Measurements from ENCODE around the gene TMPRSS5. TPM values are rescaled to one million over a fixed set of nuclear protein-coding genes. Genes with fewer than 3 reads are reported as not detected.

TMPRSS5 gene
- total and polyA plus RNA-seq, 8 donors = 0.19 to 1.1 (median 0.55) TPM

DNA sequence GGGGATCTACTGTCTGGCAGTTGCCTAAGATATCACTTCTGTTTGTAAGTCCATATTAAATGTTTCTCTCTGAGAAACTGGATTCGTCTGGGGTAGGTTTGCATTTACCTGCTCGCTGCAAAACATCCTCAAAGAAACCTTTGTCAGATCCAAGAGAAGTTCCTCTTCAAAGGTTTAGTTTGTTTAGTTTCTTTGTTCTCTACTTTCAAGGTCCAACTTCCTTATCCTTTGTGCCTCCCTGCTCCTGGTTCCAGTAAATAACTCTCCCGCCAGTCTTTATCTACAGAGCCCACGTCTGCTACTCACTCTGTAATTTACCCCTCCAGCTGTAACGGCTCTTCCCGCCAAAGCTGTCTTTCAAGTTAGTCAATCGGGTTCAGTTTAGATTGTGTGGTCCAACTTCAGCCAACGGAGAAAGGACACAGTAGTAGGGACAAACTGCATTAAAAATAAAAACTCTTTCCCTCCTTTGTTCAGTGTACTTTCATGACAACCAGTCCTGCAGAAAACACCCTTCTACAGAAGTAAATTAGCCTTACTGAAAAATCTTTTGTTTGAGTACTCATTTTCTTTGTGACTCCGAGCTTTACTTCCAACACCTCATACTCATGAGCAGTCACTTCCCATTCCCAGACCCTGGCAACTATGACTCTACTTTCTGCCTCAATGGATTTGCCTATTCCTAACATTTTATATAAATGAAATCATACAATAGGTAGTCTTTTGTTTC is 41.0 kb downstream of the TMPRSS5 start:
- no peak for FAIRE-seq
- Histone ChIP-seq H3K36me3 (no peaks in the 10 kb centered on the region), H3K27ac (peak overlapping the region in 3 of 4 donors; percentile 17 to 69 (median 55)), H3K27me3 (no peaks in the 10 kb centered on the region), H3K9me3 (no peaks in the 10 kb centered on the region), H3K4me3 (no peak overlapping the region), H3K4me1 (peaks cover 0 to 7% (median 0%) of the 10 kb centered on the region in 3 donors)
- WGBS, 2 donors = 11 to 15% methylated on average over 9 of the region's 9 CpGs
- intact Hi-C loops (cut with DNase I) = no loop called here
- TF ChIP-seq, protein P1, sequence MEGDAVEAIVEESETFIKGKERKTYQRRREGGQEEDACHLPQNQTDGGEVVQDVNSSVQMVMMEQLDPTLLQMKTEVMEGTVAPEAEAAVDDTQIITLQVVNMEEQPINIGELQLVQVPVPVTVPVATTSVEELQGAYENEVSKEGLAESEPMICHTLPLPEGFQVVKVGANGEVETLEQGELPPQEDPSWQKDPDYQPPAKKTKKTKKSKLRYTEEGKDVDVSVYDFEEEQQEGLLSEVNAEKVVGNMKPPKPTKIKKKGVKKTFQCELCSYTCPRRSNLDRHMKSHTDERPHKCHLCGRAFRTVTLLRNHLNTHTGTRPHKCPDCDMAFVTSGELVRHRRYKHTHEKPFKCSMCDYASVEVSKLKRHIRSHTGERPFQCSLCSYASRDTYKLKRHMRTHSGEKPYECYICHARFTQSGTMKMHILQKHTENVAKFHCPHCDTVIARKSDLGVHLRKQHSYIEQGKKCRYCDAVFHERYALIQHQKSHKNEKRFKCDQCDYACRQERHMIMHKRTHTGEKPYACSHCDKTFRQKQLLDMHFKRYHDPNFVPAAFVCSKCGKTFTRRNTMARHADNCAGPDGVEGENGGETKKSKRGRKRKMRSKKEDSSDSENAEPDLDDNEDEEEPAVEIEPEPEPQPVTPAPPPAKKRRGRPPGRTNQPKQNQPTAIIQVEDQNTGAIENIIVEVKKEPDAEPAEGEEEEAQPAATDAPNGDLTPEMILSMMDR (IDR thresholded peaks at IDR 0.05) = no peak
- no peak for DNase-seq
- peak in 3 of 4 donors; percentile 51 to 86 (median 84) for ATAC-seq

DNA sequence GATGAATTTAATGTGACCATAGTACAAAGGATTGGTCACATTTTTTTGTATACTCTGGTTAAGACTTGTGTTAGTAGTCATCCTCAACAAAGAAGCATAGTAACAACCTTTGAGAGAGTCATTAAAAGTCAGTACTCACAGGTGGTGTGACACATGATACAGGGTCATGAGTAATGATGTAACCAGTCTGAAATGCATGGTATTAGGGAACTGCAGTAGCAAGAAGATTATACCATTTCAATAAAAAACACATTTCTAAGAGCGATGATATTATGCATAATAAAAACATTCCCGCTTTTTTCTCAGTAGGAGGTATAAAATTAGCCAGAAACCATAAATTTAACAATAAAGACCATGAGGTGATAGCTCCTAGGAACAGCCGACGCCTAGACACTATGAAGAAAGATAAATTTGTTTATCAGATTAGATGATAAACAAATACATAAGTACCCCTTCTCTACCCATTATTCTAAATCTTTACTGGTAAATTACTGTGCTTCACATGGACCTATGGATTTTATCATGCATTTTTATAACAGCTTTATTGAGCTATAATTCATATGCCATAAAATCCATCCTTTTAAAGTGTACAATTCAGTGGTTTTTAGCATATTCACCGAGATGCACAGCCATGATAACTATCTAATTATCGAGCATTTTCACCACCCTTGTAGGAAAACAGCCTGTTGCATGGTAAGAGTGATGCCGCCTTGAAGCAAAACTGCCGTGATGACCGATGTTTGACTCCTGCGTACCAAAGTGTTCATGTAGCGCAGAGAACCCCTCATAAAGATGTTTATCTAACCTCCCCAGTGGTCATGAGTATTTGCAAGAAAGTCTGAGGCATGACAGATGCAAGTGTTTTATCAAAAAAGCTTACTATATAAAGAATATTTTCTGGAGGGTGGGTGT is 41.8 kb downstream of the TMPRSS5 start:
- Histone ChIP-seq H3K36me3 (no peaks in the 10 kb centered on the region), H3K27me3 (no peaks in the 10 kb centered on the region), H3K27ac (peak overlapping the region in 3 of 4 donors; percentile 17 to 69 (median 62)), H3K4me3 (no peak overlapping the region), H3K9me3 (no peaks in the 10 kb centered on the region), H3K4me1 (peaks cover 0 to 7% (median 0%) of the 10 kb centered on the region in 3 donors)
- WGBS, 2 donors = 42 to 48% methylated on average over 11 of the region's 11 CpGs
- no peak for FAIRE-seq
- no peak for DNase-seq
- TF ChIP-seq, protein P1 (IDR thresholded peaks at IDR 0.05) = no peak
- intact Hi-C loops (cut with DNase I) = no loop called here
- peak in 3 of 4 donors; percentile 62 to 90 (median 88) for ATAC-seq

DNA sequence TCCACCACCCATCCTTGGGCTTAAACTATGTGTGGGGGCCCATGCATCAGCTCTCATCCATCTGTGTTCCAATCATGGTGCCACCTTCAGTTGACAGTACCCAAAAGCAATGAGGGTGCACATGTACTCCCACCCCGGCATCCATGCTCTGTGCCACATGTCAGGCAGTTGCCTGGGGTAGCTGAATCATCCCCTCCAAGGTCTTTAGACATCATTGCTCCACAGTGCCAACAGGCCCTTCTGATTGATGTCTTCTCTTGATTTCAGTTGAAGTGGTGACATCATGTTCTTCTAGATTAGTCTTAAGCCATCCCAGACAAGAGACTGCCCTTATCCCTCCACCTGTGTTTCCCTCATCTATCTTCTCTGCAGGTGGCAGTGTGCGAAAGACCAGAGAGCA is 42.5 kb downstream of the TMPRSS5 start:
- no peaks in the 10 kb centered on the region for H3K36me3 ChIP-seq
- intact Hi-C loops (cut with DNase I) = no loop called here
- TF ChIP-seq, protein P1 (IDR thresholded peaks at IDR 0.05) = no peak
- FAIRE-seq (no peak), DNase-seq (no peak), ATAC-seq (peak in 2 of 4 donors; percentile 30 to 33)
- H3K9me3 ChIP-seq = no peaks in the 10 kb centered on the region
- H3K27me3 ChIP-seq = no peaks in the 10 kb centered on the region
- H3K4me3 ChIP-seq = no peak overlapping the region
- 86 to 87% methylated on average over 2 of the region's 2 CpGs for WGBS, 2 donors
- peak overlapping the region in 2 of 4 donors; percentile 58 to 62 for H3K27ac ChIP-seq
- H3K4me1 ChIP-seq = peaks cover 0 to 7% (median 0%) of the 10 kb centered on the region in 3 donors

DNA sequence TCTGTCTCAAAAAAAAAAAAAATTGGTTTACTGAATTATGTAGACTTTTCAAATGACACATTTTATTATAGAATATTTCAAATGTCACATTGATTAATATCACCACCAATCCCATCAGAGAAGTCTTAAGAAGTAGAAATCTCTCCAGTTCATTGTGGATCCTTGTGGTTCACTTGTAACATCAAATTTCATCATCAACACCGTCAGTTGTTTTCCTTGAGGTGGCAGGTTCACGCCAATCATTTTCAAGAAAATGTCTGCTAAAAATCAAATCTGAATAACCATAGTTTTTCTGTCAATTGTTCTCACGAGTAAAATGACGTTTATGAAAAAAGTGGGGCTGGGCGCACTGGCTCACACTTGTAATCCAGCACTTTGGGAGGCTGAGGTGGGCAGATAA is 50.3 kb downstream of the TMPRSS5 start:
- 73 to 79% methylated on average over 5 of the region's 5 CpGs for WGBS, 2 donors
- FAIRE-seq = no peak
- Histone ChIP-seq H3K36me3 (no peaks in the 10 kb centered on the region), H3K27me3 (no peaks in the 10 kb centered on the region), H3K4me3 (no peak overlapping the region), H3K27ac (no peak overlapping the region), H3K4me1 (no peaks in the 10 kb centered on the region), H3K9me3 (no peaks in the 10 kb centered on the region)
- intact Hi-C loops (cut with DNase I) = no loop called here
- TF ChIP-seq, protein P1 (IDR thresholded peaks at IDR 0.05) = no peak
- DNase-seq = no peak
- no peak for ATAC-seq
